Upper lobe of left lung (tissue), 6 donors: ENCODE measurements around the gene VIT. TPM values are rescaled to one million over a fixed set of nuclear protein-coding genes. Genes with fewer than 3 reads are reported as not detected.

Source experiments
- ATAC-seq, 2 donors: fragments of 200-7000 bp; cut with Tn5 transposase; one replicate each; pipeline ENCODE4 v1.9.1; 2022; ENCODE audit warnings: mild to moderate bottlenecking in 2 of 2, moderate library complexity in 2 of 2; ENCODE audit not compliant: low FRiP score in 2 of 2
- DNase-seq, 2 donors: peaks; one replicate each; pipeline ENCODE4 v3.0.0-alpha.2; 2019 to 2020
- H3K27ac ChIP-seq, 4 donors: fragments of 200-600 bp; sonication (generic); one replicate each; pipeline ENCODE4 v1.5.1; 2016 to 2019
- H3K27me3 ChIP-seq, 4 donors: fragments of 200-600 bp; sonication (generic); one replicate each; pipeline ENCODE4 v1.5.1; 2017 to 2019
- H3K36me3 ChIP-seq, 4 donors: fragments of 200-600 bp; sonication (generic); one replicate each; pipeline ENCODE4 v1.5.1; 2016 to 2019
- H3K4me1 ChIP-seq, 4 donors: fragments of 200-600 bp; sonication (generic); one replicate each; pipeline ENCODE4 v1.5.1; 2018 to 2019
- H3K4me3 ChIP-seq, 4 donors: fragments of 200-600 bp; sonication (generic); one replicate each; pipeline ENCODE4 v1.5.1; 2017 to 2019; ENCODE audit warnings: mild to moderate bottlenecking in 2 of 4, moderate library complexity in 1 of 4
- H3K9me3 ChIP-seq, 4 donors: fragments of 200-600 bp; sonication (generic); one replicate each; pipeline ENCODE4 v1.5.1; 2018 to 2019
- EP300 ChIP-seq, 4 donors: sonication (generic); formaldehyde crosslinking; IDR thresholded peaks; one replicate each; pipeline ENCODE4 v1.5.1; 2017; ENCODE audit warnings: antibody characterized with exemption in 4 of 4, control low read depth in 2 of 4
- POLR2A ChIP-seq, 4 donors: fragments of 450-650 bp; IDR thresholded peaks; one replicate each; pipeline ENCODE4 v1.5.1; 2016 to 2017; ENCODE audit warnings: antibody characterized with exemption in 4 of 4, mild to moderate bottlenecking in 2 of 4
- POLR2AphosphoS5 ChIP-seq, 2 donors: sonication (generic); formaldehyde crosslinking; IDR thresholded peaks; one replicate each; pipeline ENCODE4 v1.5.1; 2017; ENCODE audit warnings: antibody characterized with exemption in 2 of 2
- WGBS, 2 donors: methylation state at CpG; one replicate each; pipeline ENCODE4 v1.1.5; 2017 to 2018; 5-methylcytosine and 5-hydroxymethylcytosine counted together
- total RNA-seq, 6 donors: library from RNA; depleted of rRNA in 4 of 6; stranded (reverse); fragments of >200 nt in 4 of 6; gene quantifications; one replicate each; pipeline versions ENCODE4 v1.1.0 to v1.2.1, GENCODE V29; 2016 to 2021
- TF ChIP-seq, protein P1 (sequence below), 6 experiments: fragments of 450-650 bp in 4 of 6; fragments of 200-600 bp in 2 of 6; sonication (generic) in 2 of 6; IDR thresholded peaks; one replicate each; pipeline ENCODE4 v1.5.1; 2016 to 2019; ENCODE audit warnings: antibody characterized with exemption in 6 of 6
- donor health status: DM: no; HTN: no; CAD: no; lungs with moderate emphysema.
- donor health status: DM: no; HTN: yes; CAD: no; lungs with severe emphysema.

The VIT gene
- total RNA-seq, 6 donors from 2014 or later: 0.22 to 1.4 (median 0.54) TPM; not detected in 1

DNA sequence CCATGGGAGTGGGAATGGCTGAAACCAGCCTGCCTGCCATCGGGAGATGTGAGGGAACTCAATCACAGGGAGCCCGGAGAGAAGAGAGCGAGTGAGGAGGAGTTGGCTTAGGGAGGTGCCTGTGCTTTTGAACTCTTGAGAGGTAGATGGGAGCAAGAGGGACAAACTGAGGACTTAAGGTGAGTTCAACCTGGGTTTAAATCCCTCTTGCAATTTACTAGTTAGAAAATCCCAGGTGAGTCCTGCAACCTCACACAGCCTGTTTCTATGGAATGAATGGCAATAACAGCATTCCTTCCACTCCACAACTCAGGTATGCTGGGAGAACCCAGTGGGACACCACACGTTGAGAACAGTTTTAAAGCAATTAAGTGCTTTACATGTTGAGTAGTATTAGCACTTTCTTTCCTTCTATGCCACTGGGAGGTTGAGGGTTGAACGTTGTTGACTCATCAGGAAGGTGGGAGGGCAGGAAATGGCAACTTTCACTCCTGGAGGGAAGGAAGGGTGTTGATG is 57.3 kb downstream of the VIT start:
- Histone ChIP-seq H3K4me1 (no peaks in the 10 kb centered on the region), H3K4me3 (no peak overlapping the region), H3K27me3 (no peaks in the 10 kb centered on the region), H3K27ac (no peak overlapping the region), H3K36me3 (no peaks in the 10 kb centered on the region), H3K9me3 (no peaks in the 10 kb centered on the region)
- 53 to 56% methylated on average over 5 of the region's 5 CpGs for WGBS, 2 donors
- TF ChIP-seq POLR2AphosphoS5 (IDR thresholded peaks at IDR 0.05) (no peak), EP300 (IDR thresholded peaks at IDR 0.05) (no peak), POLR2A (IDR thresholded peaks at IDR 0.05) (no peak)
- TF ChIP-seq, protein P1, sequence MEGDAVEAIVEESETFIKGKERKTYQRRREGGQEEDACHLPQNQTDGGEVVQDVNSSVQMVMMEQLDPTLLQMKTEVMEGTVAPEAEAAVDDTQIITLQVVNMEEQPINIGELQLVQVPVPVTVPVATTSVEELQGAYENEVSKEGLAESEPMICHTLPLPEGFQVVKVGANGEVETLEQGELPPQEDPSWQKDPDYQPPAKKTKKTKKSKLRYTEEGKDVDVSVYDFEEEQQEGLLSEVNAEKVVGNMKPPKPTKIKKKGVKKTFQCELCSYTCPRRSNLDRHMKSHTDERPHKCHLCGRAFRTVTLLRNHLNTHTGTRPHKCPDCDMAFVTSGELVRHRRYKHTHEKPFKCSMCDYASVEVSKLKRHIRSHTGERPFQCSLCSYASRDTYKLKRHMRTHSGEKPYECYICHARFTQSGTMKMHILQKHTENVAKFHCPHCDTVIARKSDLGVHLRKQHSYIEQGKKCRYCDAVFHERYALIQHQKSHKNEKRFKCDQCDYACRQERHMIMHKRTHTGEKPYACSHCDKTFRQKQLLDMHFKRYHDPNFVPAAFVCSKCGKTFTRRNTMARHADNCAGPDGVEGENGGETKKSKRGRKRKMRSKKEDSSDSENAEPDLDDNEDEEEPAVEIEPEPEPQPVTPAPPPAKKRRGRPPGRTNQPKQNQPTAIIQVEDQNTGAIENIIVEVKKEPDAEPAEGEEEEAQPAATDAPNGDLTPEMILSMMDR (IDR thresholded peaks at IDR 0.05): no peak
- no peak for DNase-seq
- ATAC-seq: no peak

DNA sequence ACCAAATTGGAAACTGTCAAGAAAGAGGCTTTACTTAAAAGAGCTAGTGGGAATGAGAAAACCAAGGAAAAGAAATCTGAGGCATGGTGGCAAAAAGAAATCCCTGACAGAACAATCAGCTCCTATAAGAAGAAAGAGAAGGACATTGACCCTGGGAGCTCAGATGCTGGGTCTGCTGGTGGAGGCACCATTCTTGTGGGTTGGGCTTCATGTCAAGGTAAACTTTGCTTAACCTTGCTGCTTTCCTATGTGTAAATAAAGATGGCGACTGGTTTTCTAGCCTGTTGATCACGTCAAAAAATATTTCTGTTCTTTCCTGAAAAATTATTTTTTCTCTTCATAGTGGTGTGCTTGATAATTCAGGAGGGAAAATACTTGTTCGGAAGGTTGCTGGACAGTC is 58.1 kb downstream of the VIT start:
- no peak for ATAC-seq
- no peak for TF ChIP-seq POLR2A (IDR thresholded peaks at IDR 0.05)
- TF ChIP-seq, protein P1 (IDR thresholded peaks at IDR 0.05): no peak
- TF ChIP-seq EP300 (IDR thresholded peaks at IDR 0.05): no peak
- TF ChIP-seq POLR2AphosphoS5 (IDR thresholded peaks at IDR 0.05): no peak

DNA sequence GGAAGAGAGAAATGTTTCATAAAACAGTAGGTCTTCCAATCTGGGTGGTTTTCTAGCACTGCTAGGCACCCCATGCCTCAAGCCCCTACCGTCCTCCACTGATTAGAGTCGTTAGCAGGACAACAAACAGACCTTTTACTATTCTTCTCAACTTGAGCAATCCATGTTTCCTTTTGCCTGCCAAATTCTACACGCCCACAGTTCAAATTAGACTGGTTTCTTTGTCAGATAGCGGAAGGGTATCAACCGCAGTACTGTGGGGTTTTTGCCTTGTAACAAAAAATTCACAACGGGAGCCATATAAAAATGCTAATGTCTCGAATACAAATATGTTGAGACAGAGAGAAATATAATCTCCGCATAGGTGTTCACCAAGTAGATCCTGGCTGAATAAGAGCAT is 59.9 kb downstream of the VIT start:
- WGBS, 2 donors: 89 to 90% methylated on average over 8 of the region's 8 CpGs
- TF ChIP-seq POLR2A (IDR thresholded peaks at IDR 0.05): no peak
- DNase-seq (no peak), ATAC-seq (no peak)
- Histone ChIP-seq H3K27ac (no peak overlapping the region), H3K4me1 (no peaks in the 10 kb centered on the region), H3K9me3 (no peaks in the 10 kb centered on the region), H3K36me3 (no peaks in the 10 kb centered on the region), H3K4me3 (no peak overlapping the region), H3K27me3 (no peaks in the 10 kb centered on the region)

More for the DNA sequence above, 58.1 kb downstream of the VIT start:
- Histone ChIP-seq H3K4me3 (no peak overlapping the region), H3K27ac (no peak overlapping the region), H3K9me3 (no peaks in the 10 kb centered on the region), H3K36me3 (no peaks in the 10 kb centered on the region), H3K4me1 (no peaks in the 10 kb centered on the region), H3K27me3 (no peaks in the 10 kb centered on the region)
- WGBS, 2 donors: 77 to 86% methylated on average over 3 of the region's 3 CpGs
- DNase-seq: no peak

DNA sequence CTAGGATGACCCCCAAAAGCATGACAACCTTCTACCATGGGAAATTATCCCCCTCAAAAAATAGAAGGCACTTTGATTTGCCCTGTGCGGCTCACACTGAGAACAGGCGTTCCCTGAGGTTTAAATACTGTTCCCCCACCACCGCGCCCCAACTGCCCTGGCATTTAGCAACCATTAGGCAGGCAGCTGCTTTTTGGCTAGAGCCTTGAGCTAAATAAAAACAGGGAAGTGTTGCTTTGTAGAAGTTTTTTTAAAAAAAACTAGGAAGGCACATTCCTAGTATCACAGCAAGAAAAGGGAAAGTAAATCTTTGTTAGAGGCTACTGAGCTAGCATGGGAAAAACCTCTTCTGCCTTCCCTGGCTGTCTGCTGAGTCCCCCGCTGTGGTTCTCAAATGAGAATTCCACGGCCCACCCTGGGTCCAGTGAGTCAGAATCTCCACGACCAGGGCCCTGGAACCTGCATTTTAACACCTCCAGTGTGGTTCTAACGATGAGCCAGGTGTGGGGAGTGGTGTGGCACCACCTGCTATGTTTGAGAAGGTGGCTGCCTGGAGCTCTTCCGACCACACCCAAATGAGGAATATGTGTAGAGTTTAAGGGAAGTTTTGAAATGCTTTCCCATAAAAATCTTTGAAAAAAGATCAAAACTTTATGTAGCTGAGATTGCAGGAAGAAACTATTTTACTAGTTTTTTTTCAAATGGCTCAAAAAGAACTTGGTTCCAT is 66.4 kb downstream of the VIT start:
- no peaks in the 10 kb centered on the region for H3K27me3 ChIP-seq
- 71 to 76% methylated on average over 9 of the region's 9 CpGs for WGBS, 2 donors
- H3K4me3 ChIP-seq: no peak overlapping the region
- no peaks in the 10 kb centered on the region for H3K9me3 ChIP-seq
- H3K4me1 ChIP-seq: no peaks in the 10 kb centered on the region
- H3K36me3 ChIP-seq: no peaks in the 10 kb centered on the region
- ATAC-seq (no peak), DNase-seq (no peak)
- H3K27ac ChIP-seq: no peak overlapping the region
- TF ChIP-seq, protein P1 (IDR thresholded peaks at IDR 0.05): no peak
- TF ChIP-seq POLR2A (IDR thresholded peaks at IDR 0.05) (no peak), EP300 (IDR thresholded peaks at IDR 0.05) (no peak)

DNA sequence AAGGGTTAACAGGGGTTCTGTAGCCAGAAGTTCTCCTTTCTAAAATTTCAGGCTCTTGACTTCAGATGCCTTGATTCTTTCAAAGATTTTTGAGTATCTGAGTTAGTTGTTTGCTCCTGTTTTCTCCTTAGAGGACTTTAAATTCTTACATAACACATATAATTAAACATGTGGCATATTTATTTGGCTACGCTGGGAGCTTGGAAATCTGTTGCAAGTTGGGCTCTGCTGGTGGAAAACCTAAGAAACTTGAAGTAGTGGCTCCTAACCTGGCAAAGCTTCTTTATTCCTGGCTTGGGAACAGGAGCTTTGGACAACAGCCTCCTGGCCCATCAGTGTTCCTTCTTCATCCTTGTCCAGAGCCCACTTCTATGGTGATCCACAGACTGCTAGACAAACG is 72.6 kb downstream of the VIT start:
- WGBS, 2 donors: 61 to 64% methylated on average over 2 of the region's 2 CpGs
- ATAC-seq (no peak), DNase-seq (no peak)

More for the DNA sequence above, 72.6 kb downstream of the VIT start:
- Histone ChIP-seq H3K27me3 (no peaks in the 10 kb centered on the region), H3K4me3 (no peak overlapping the region), H3K4me1 (no peaks in the 10 kb centered on the region), H3K36me3 (no peaks in the 10 kb centered on the region), H3K9me3 (no peaks in the 10 kb centered on the region), H3K27ac (no peak overlapping the region)
- TF ChIP-seq EP300 (IDR thresholded peaks at IDR 0.05) (no peak), POLR2A (IDR thresholded peaks at IDR 0.05) (no peak), POLR2AphosphoS5 (IDR thresholded peaks at IDR 0.05) (no peak)
- TF ChIP-seq, protein P1 (IDR thresholded peaks at IDR 0.05): no peak
